A549 treated with AZD2906 at 1 μM for 4 hours (cell line): ENCODE measurements around the gene LYL1. TPM values are rescaled to one million over a fixed set of nuclear protein-coding genes. Genes with fewer than 3 reads are reported as not detected.

Experiments
- total RNA-seq: library from RNA; stranded (reverse); fragments of 200-300 nt; extraction: Qiagen RNA extraction; gene quantifications from 5 replicates; pipeline ENCODE4 v1.2.3, GENCODE V29; 2022

The LYL1 gene
- 0.72 to 1.0 TPM (median 0.85 TPM) in 5 replicates for total RNA-seq

GRCh38 chr19:13102666-13103580, at the start of gene LYL1:
TSS of gene LYL1 (minus strand) at chr19:13102858. CDS start at chr19:13101171, 1,687 bp downstream.

GRCh38 chr19:13150187-13150930, 47.7 kb upstream of the LYL1 start, which contains the start of the genes IER2 and STX10:
TSS of gene IER2 (plus strand) at chr19:13150411. CDS start at chr19:13153187, 2,776 bp downstream.
TSS of gene STX10 (minus strand) at chr19:13150375. CDS start at chr19:13150173, 202 bp downstream.

GRCh38 chr19:13117772-13118423, 15.2 kb upstream of the LYL1 start, which contains the start of gene NACC1:
TSS of gene NACC1 (plus strand) at chr19:13118264. CDS start at chr19:13135208, 16,944 bp downstream.

GRCh38 chr19:13116282-13117175, 13.9 kb upstream of the LYL1 start, which contains the start of gene TRMT1:
TSS of gene TRMT1 (minus strand) at chr19:13116740. CDS start at chr19:13116399, 341 bp downstream.

Other genes starting within 250 kb of the LYL1 start
- gene DNASE2, start 221.4 kb downstream of the LYL1 start, total RNA-seq, result 25.3 to 31.3 TPM (median 30.2 TPM) in 5 replicates
- gene KLF1, start 215.7 kb downstream of the LYL1 start, total RNA-seq, result 0.05 TPM in 1 of 5 replicates, not detected in the others
- gene GCDH, start 211.7 kb downstream of the LYL1 start, total RNA-seq, result 8.3 to 10.7 TPM (median 8.8 TPM) in 5 replicates
- 0.24 to 0.59 TPM (median 0.45 TPM) in 5 replicates for gene SYCE2, start 183.6 kb downstream of the LYL1 start, total RNA-seq
- gene FARSA, start 169.1 kb downstream of the LYL1 start, total RNA-seq, result 65.5 to 76.9 TPM (median 69.5 TPM) in 5 replicates
- gene CALR, start 164.2 kb downstream of the LYL1 start, total RNA-seq, result 477 to 541 TPM (median 511 TPM) in 5 replicates
- gene RAD23A, start 157.0 kb downstream of the LYL1 start, total RNA-seq, result 66.2 to 83.2 TPM (median 80.9 TPM) in 5 replicates
- gene GADD45GIP1, start 145.6 kb downstream of the LYL1 start, total RNA-seq, result 30.8 to 58.1 TPM (median 54.9 TPM) in 5 replicates
- 0.06 to 0.09 TPM (median 0.07 TPM) in 3 of 5 replicates, not detected in the others for gene DAND5, start 133.3 kb downstream of the LYL1 start, total RNA-seq
- 3.2 to 4.0 TPM (median 3.5 TPM) in 5 replicates for gene NFIX, start 107.4 kb downstream of the LYL1 start, total RNA-seq
- 32.2 to 38.4 TPM (median 35.9 TPM) in 5 replicates for gene TRMT1, start 13.9 kb upstream of the LYL1 start, total RNA-seq
- gene NACC1, start 15.4 kb upstream of the LYL1 start, total RNA-seq, result 32.7 to 40.3 TPM (median 37.3 TPM) in 5 replicates
- 45.0 to 56.0 TPM (median 53.3 TPM) in 5 replicates for gene STX10, start 47.5 kb upstream of the LYL1 start, total RNA-seq
- gene IER2, start 47.6 kb upstream of the LYL1 start, total RNA-seq, result 29.4 to 45.0 TPM (median 38.4 TPM) in 5 replicates